ENCODE measurements around the gene SLC38A3. TPM values are rescaled to one million over a fixed set of nuclear protein-coding genes. Genes with fewer than 3 reads are reported as not detected.
"Not testable (repeated sequence)": the region's sequence is repeated elsewhere in the genome, so short reads cannot be mapped to it uniquely, and the experiment has no call there.

Gene SLC38A3
- total RNA-seq, 1 experiment from 2014 or later, result 16.8 TPM

GRCh38 chr3:50210510-50211367 lies 5.7 kb downstream of the SLC38A3 start:
- no peaks in the 10 kb centered on the region for H3K9me3 ChIP-seq
- H3K27me3 ChIP-seq (replicated peaks; ENCODE audit: control insufficient read depth, insufficient read depth, low read length), result no peaks in the 10 kb centered on the region
- TF ChIP-seq, protein P1, sequence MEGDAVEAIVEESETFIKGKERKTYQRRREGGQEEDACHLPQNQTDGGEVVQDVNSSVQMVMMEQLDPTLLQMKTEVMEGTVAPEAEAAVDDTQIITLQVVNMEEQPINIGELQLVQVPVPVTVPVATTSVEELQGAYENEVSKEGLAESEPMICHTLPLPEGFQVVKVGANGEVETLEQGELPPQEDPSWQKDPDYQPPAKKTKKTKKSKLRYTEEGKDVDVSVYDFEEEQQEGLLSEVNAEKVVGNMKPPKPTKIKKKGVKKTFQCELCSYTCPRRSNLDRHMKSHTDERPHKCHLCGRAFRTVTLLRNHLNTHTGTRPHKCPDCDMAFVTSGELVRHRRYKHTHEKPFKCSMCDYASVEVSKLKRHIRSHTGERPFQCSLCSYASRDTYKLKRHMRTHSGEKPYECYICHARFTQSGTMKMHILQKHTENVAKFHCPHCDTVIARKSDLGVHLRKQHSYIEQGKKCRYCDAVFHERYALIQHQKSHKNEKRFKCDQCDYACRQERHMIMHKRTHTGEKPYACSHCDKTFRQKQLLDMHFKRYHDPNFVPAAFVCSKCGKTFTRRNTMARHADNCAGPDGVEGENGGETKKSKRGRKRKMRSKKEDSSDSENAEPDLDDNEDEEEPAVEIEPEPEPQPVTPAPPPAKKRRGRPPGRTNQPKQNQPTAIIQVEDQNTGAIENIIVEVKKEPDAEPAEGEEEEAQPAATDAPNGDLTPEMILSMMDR (IDR thresholded peaks at IDR 0.05; ENCODE audit: insufficient read depth in 1 of 2, low read depth in 1 of 2, low read length in 1 of 2, severe bottlenecking in 1 of 2, unreplicated experiment in 1 of 2), result no peak
- peaks cover 4% of the 10 kb centered on the region for H3K36me3 Mint-ChIP-seq (ENCODE audit: insufficient read depth, unreplicated experiment)
- H3K36me3 ChIP-seq (ENCODE audit: control insufficient read depth, insufficient read depth, low read length), result no peaks in the 10 kb centered on the region
- H3K4me3 ChIP-seq (ENCODE audit: low read depth, low read length), result no peak overlapping the region
- H3K4me1 ChIP-seq, result peaks cover 28% of the 10 kb centered on the region
- no TSS peak for BruUV-seq (replicated peaks)
- no peaks in the 10 kb centered on the region for H3K9me3 Mint-ChIP-seq (ENCODE audit: unreplicated experiment)
- H3K27me3 Mint-ChIP-seq (ENCODE audit: insufficient read depth, unreplicated experiment), result no peaks in the 10 kb centered on the region
- ChIA-PET POLR2A (interaction anchor here (0.5 kb wide), 1 partner anchor 1289 kb away, joined by 11 read pairs; no protein-coding TSS in a partner anchor), CTCF (interaction anchor here (0.7 to 2.6 kb wide), 7 partner anchors 8 to 277 kb away, joined by 3 to 23 read pairs (median 6); no protein-coding TSS in a partner anchor)
- no peak overlapping the region for H3K27ac Mint-ChIP-seq (ENCODE audit: unreplicated experiment)
- no peak overlapping the region for H3K4me3 Mint-ChIP-seq (ENCODE audit: unreplicated experiment)
- intact Hi-C loops (cut with micrococcal nuclease; ENCODE audit: unreplicated experiment), result loop anchor here (2.0 kb wide), 1 partner anchor 16 kb away; no protein-coding TSS in a partner anchor
- peak; percentile 30 to 53 for DNase-seq
- peaks cover 12% of the 10 kb centered on the region for H3K4me1 Mint-ChIP-seq (ENCODE audit: low read depth, unreplicated experiment)

DNA sequence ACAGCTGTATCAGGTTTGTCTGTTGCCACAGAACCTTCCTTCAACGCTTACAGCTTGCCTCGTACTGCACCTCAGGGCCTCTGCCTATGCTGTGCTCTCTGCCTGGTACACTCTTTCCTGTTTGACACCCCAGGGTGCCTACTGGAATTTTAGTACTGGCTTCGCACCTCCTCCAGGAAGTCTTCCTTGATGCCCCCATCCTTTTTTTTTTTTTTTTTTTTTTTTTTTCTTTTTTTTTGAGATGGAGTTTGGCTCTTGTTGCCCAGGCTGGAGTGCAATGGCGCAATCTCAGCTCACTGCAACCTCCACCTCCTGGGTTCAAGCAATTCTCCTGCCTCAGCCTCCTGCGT lies 6.3 kb downstream of the SLC38A3 start:
- peaks cover 22% of the 10 kb centered on the region for H3K4me1 ChIP-seq
- CTCF ChIA-PET, result interaction anchor here (1.1 to 2.6 kb wide), 6 partner anchors 8 to 49 kb away, joined by 3 to 23 read pairs (median 8); no protein-coding TSS in a partner anchor
- H3K4me3 ChIP-seq (ENCODE audit: low read depth, low read length); H3K36me3 ChIP-seq (ENCODE audit: control insufficient read depth, insufficient read depth, low read length); H3K27me3 Mint-ChIP-seq (ENCODE audit: insufficient read depth, unreplicated experiment); H3K9me3 ChIP-seq; H3K4me3 Mint-ChIP-seq (ENCODE audit: unreplicated experiment); POLR2A ChIA-PET; DNase-seq; H3K27ac Mint-ChIP-seq (ENCODE audit: unreplicated experiment); H3K27me3 ChIP-seq (replicated peaks; ENCODE audit: control insufficient read depth, insufficient read depth, low read length); BruUV-seq (replicated peaks); H3K36me3 Mint-ChIP-seq (ENCODE audit: insufficient read depth, unreplicated experiment); H3K9me3 Mint-ChIP-seq (ENCODE audit: unreplicated experiment): not testable (repeated sequence)
- peaks cover 12% of the 10 kb centered on the region for H3K4me1 Mint-ChIP-seq (ENCODE audit: low read depth, unreplicated experiment)
- intact Hi-C loops (cut with micrococcal nuclease; ENCODE audit: unreplicated experiment), result loop anchor here (2.0 kb wide), 1 partner anchor 17 kb away; no protein-coding TSS in a partner anchor

- no peaks in the 10 kb centered on the region for H3K27me3 ChIP-seq (replicated peaks; ENCODE audit: control insufficient read depth, insufficient read depth, low read length)
- H3K4me3 Mint-ChIP-seq (ENCODE audit: unreplicated experiment), result no peak overlapping the region
- H3K4me1 Mint-ChIP-seq (ENCODE audit: low read depth, unreplicated experiment), result peaks cover 12% of the 10 kb centered on the region
- peaks cover 4% of the 10 kb centered on the region for H3K36me3 Mint-ChIP-seq (ENCODE audit: insufficient read depth, unreplicated experiment)
- H3K27me3 Mint-ChIP-seq (ENCODE audit: insufficient read depth, unreplicated experiment), result no peaks in the 10 kb centered on the region
- TF ChIP-seq, protein P1 (IDR thresholded peaks at IDR 0.05; ENCODE audit: insufficient read depth in 1 of 2, low read depth in 1 of 2, low read length in 1 of 2, severe bottlenecking in 1 of 2, unreplicated experiment in 1 of 2), result no peak
- no peaks in the 10 kb centered on the region; the same call in 1 of the 2 replicates for H3K36me3 ChIP-seq (ENCODE audit: control insufficient read depth, insufficient read depth, low read length)
- intact Hi-C loops (cut with micrococcal nuclease; ENCODE audit: unreplicated experiment), result loop anchor here (2.0 kb wide), 1 partner anchor 17 kb away; no protein-coding TSS in a partner anchor
- CTCF ChIA-PET, result interaction anchor here (1.1 to 2.6 kb wide), 6 partner anchors 9 to 48 kb away, joined by 3 to 23 read pairs (median 8); no protein-coding TSS in a partner anchor
- peaks cover 22% of the 10 kb centered on the region for H3K4me1 ChIP-seq
- H3K9me3 Mint-ChIP-seq (ENCODE audit: unreplicated experiment), result no peaks in the 10 kb centered on the region
- H3K4me3 ChIP-seq (ENCODE audit: low read depth, low read length), result no peak overlapping the region
- H3K27ac Mint-ChIP-seq (ENCODE audit: unreplicated experiment), result no peak overlapping the region
- no peaks in the 10 kb centered on the region for H3K9me3 ChIP-seq
- POLR2A ChIA-PET, result no interaction called here
- no TSS peak for BruUV-seq (replicated peaks)
- no peak for DNase-seq
Observed at GRCh38 chr3:50211930-50212329, 6.9 kb downstream of the SLC38A3 start.
